Left hindlimb (tissue), 1 donor: Measurements from ENCODE around the gene ACIN1.

Experiments
- DNase-seq: peaks from one replicate; pipeline ENCODE4 v3.0.0-alpha.2; 2018

ACIN1 gene

GRCh38 chr14:23079716-23080115 is 15.2 kb downstream of the ACIN1 start:
- DNase-seq = no peak

- DNase-seq = no peak
Measured at GRCh38 chr14:23078692-23079116, 16.2 kb downstream of the ACIN1 start.

GRCh38 chr14:23077962-23078361 is 17.0 kb downstream of the ACIN1 start:
- no peak for DNase-seq

GRCh38 chr14:23076785-23077408 is 18.0 kb downstream of the ACIN1 start:
- no peak for DNase-seq

- DNase-seq = no peak
Measured at GRCh38 chr14:23074906-23075305, 20.0 kb downstream of the ACIN1 start.

- no peak for DNase-seq
Measured at GRCh38 chr14:23071921-23072539, 22.9 kb downstream of the ACIN1 start.

GRCh38 chr14:23071244-23071920 is 23.6 kb downstream of the ACIN1 start:
- DNase-seq = peak; percentile 90

- DNase-seq = no peak
Measured at GRCh38 chr14:23070262-23071129, 24.4 kb downstream of the ACIN1 start.

GRCh38 chr14:23069413-23069806 is 25.5 kb downstream of the ACIN1 start:
- DNase-seq = no peak

GRCh38 chr14:23068789-23069412 is 26.0 kb downstream of the ACIN1 start:
- DNase-seq = peak; percentile 89

- no peak for DNase-seq
Measured at GRCh38 chr14:23067847-23068788, 26.8 kb downstream of the ACIN1 start.

GRCh38 chr14:23066855-23067744 is 27.8 kb downstream of the ACIN1 start:
- no peak for DNase-seq

- no peak for DNase-seq
Measured at GRCh38 chr14:23066368-23066767, 28.6 kb downstream of the ACIN1 start.

- no peak for DNase-seq
Measured at GRCh38 chr14:23063601-23064000, 31.3 kb downstream of the ACIN1 start.

GRCh38 chr14:23062002-23062401 is 32.9 kb downstream of the ACIN1 start:
- DNase-seq = no peak

- DNase-seq = no peak
Measured at GRCh38 chr14:23060536-23061260, 34.2 kb downstream of the ACIN1 start.

GRCh38 chr14:23058654-23059504 is 36.1 kb downstream of the ACIN1 start:
- DNase-seq = no peak

GRCh38 chr14:23057757-23058653 is 36.9 kb downstream of the ACIN1 start:
- peak; percentile 91 for DNase-seq
